ENCODE data around the gene TOMT. TPM values are rescaled to one million over a fixed set of nuclear protein-coding genes. Genes with fewer than 3 reads are reported as not detected.

The TOMT gene
- total RNA-seq, 2 donors from 2014 or later = not detected

- Histone ChIP-seq H3K27me3 (replicated peaks; ENCODE audit: insufficient read depth) (no peaks in the 10 kb centered on the region), H3K4me1 (ENCODE audit: control insufficient read depth in 1 of 2, low read depth in 2 of 2) (peaks cover 3 to 16% of the 10 kb centered on the region in 2 donors), H3K9me3 (no peaks in the 10 kb centered on the region), H3K27ac (peak overlapping the region; percentile 87 to 92), H3K4me3 (peak overlapping the region; percentile 89), H3K36me3 (no peaks in the 10 kb centered on the region)
- ATAC-seq (ENCODE audit: insufficient number of reproducible peaks, low FRiP score, low read depth) (no peak), DNase-seq (ENCODE audit: low spot score) (no peak)
- no peak for TF ChIP-seq CTCF (IDR thresholded peaks at IDR 0.05)
Observed at GRCh38 chr11:72111300-72112142, 5.8 kb downstream of the TOMT start.

DNA sequence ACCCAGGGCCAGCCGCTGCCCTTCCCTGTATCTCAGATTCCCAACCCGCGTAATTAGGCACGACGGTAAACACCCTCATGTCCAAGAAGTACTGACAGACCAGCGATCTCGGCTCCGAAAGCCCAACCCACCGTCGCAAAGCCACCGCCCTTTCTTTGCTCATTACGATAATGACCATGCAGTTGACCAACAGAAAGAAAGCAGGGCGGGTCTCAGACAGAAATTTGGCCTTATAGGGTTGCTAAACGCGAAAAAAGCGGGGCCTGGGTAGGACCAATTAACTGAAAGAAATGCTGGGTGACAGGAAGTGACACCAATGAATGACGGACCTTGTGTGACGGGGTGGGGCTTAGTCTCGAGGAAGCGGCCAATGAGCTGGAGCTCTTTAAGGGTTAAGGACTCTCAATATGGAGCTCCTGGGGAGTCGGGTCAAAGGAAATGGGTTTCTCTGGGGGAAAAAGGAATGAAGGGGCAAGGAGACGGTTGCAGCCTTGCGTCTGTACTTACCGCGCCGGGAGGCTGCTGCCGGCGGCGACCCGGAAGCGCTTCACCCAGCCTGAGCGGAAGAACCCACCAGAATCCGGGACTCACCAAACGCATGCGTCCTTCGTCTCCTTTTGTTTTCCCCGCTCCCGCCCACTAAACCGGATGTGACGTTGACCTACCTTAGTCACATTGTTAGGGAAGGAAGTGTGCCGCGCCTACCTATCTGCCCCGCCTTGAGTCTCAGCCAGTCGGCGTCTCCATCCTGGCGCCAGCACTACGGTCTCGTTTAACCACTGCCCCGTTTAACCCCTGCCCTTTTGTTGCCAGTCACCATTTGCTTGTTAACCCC, 6.6 kb downstream of the TOMT start, which contains the start of gene ANAPC15:
TSS of gene ANAPC15 (minus strand) at position 553 of the 835 bp plus-strand sequence. CDS start 1,419 bp downstream, outside the sequence.
- peaks cover 3 to 16% of the 10 kb centered on the region in 2 donors for H3K4me1 ChIP-seq (ENCODE audit: control insufficient read depth in 1 of 2, low read depth in 2 of 2)
- ATAC-seq (ENCODE audit: insufficient number of reproducible peaks, low FRiP score, low read depth) = peak; percentile 96
- no peaks in the 10 kb centered on the region for H3K27me3 ChIP-seq (replicated peaks; ENCODE audit: insufficient read depth)
- peak within 1 kb of the TSS; percentile 89 for H3K4me3 ChIP-seq
- no peaks in the 10 kb centered on the region for H3K36me3 ChIP-seq
- no peak for TF ChIP-seq CTCF (IDR thresholded peaks at IDR 0.05)
- no peaks in the 10 kb centered on the region for H3K9me3 ChIP-seq
- DNase-seq (ENCODE audit: low spot score) = peak; percentile 100
- H3K27ac ChIP-seq = peak within 1 kb of the TSS; percentile 87 to 92

DNA sequence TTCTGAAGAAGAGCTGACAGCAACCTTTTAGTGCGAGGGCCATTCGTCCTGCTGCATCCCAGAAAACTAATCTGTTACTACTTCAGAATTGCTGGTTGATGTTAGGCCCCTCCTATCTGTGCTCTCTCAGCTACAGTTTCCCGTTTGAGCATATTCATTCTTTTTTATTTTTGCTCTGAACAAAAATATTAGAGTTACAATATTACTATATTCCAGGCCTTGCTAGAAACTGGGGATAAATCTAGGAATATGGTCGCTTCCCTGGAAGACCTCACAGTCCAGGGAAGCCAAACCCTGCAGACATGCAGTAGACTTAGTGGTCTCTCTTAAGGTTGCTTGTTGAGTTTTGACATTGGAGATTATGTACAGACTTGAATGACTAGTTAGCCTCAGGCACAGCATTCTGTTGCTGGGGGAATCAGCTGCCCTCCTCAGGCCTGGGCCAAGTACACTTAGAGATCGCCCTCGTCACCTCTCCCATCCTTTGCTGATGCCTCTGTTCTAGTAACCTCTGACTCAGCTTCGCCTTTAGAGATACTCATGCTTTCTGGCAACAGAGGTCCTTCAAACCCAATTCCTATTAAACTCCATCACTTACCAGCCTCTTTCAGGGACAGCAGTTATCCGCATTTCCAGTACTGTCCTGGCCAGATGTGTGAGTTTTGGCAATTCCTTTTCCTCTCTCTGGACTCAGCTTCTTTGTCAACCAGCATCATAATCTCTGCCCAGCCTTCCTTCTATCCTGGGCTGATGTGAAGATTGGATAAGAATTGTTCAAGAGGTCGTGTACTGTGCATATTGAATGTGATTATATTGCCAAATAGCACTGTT, 7.5 kb downstream of the TOMT start:
- peak overlapping the region; percentile 87 to 92 for H3K27ac ChIP-seq
- H3K9me3 ChIP-seq = no peaks in the 10 kb centered on the region
- peaks cover 3 to 16% of the 10 kb centered on the region in 2 donors for H3K4me1 ChIP-seq (ENCODE audit: control insufficient read depth in 1 of 2, low read depth in 2 of 2)
- DNase-seq (ENCODE audit: low spot score) = no peak
- ATAC-seq (ENCODE audit: insufficient number of reproducible peaks, low FRiP score, low read depth) = no peak
- no peaks in the 10 kb centered on the region for H3K36me3 ChIP-seq
- H3K4me3 ChIP-seq = peak overlapping the region; percentile 89
- no peaks in the 10 kb centered on the region for H3K27me3 ChIP-seq (replicated peaks; ENCODE audit: insufficient read depth)
- no peak for TF ChIP-seq CTCF (IDR thresholded peaks at IDR 0.05)

GRCh38 chr11:72114570-72114969, 8.8 kb downstream of the TOMT start:
- Histone ChIP-seq H3K27me3 (replicated peaks; ENCODE audit: insufficient read depth) (no peaks in the 10 kb centered on the region), H3K4me3 (no peak overlapping the region), H3K9me3 (no peaks in the 10 kb centered on the region), H3K27ac (no peak overlapping the region), H3K36me3 (no peaks in the 10 kb centered on the region), H3K4me1 (ENCODE audit: control insufficient read depth in 1 of 2, low read depth in 2 of 2) (peaks cover 3 to 16% of the 10 kb centered on the region in 2 donors)
- TF ChIP-seq CTCF (IDR thresholded peaks at IDR 0.05) = no peak
- ATAC-seq (ENCODE audit: insufficient number of reproducible peaks, low FRiP score, low read depth) (no peak), DNase-seq (ENCODE audit: low spot score) (no peak)

Data from thoracic aorta (tissue), 2 donors.